ENCODE results near the gene TARS3.
A peak's percentile ranks its signal among the peaks of the same experiment; 100 is the strongest.
"Not testable (repeated sequence)": the region's sequence is repeated elsewhere in the genome, so short reads cannot be mapped to it uniquely, and the experiment has no call there.

TARS3 gene

GRCh38 chr15:101652786-101653430 is 71.4 kb downstream of the TARS3 start:
- DNase-seq: peak; percentile 15

DNA sequence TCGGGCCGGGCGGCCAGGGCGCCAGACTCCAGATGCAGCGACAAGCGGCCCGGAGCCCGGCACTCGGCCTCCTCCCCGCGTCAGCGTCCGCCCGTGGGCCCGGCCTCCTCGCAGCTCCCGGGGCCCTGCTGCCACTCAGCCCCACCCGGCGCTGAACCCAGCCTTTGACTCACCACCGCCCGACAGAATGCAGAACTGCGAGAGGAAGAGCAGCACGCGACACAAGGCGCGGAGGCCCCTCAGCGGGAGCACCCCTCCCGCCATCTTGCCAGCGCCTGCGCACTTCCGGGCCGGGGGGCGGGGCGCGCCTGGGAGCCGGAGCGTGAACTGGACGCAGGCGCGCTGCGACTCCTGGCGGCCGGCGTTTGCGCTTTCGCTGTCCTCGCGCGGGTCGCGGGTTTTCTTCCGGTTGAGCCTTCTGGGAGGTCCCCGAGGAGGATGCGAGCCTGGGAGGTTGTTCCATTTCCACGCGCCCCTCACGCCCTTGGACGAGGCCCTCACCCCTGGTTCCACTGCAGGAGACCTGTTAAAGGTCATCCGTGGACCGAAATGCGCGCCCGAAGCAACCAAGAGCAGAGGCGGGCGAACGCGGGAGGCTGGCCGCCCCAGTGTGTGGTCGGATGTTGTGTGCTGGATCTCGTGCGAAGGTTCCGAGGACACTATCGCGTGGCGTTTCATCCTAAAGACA is 72.0 kb downstream of the TARS3 start, which contains the start of gene TM2D3:
TSS of gene TM2D3 (minus strand) at position 284 of the 688 bp plus-strand sequence. CDS start at position 264, 20 bp downstream.
- peak; percentile 94 for DNase-seq

- no peak for DNase-seq
These were observed 72.6 kb downstream of the TARS3 start for GRCh38 chr15:101651554-101652097.

- DNase-seq: no peak
These were observed 74.1 kb downstream of the TARS3 start for GRCh38 chr15:101650145-101650544.

DNA sequence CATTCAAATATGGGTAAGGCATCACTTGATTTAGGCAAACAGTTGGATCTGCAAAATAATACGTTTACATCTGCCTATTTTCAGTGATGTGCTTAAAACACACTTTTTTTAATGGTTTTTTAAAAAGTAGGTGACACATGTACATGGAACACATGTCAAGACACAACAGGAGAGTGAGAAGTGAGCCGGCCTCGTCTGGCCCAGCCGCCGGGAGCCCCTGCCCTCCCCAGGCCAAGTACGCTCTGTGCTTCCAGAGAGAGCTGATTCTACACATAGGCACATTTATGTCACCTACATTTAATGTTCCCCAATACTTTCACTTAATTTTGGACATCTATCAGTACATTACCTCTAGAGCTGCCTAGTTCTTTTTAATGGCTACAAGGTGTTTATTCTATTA is 75.9 kb downstream of the TARS3 start:
- no peak for DNase-seq

DNA sequence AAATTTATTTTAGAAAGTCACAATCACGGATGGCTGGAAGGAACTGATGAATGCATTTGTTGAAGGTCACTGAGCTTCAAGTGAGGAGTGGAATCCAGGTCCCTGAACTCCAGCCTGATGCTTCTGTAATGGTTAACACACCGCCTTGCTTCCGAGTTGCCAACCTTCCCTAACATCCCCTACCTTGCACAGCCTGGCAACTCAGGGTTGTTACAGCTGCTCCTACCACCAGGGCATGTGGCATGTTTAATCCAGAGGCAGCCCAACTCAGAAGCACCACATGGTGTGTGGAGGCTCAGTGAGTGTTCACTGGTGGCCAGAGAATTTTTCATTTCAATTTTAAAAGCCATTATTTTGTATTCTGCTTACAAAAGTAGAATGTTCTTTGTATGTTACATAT is 77.0 kb downstream of the TARS3 start:
- DNase-seq: no peak

DNA sequence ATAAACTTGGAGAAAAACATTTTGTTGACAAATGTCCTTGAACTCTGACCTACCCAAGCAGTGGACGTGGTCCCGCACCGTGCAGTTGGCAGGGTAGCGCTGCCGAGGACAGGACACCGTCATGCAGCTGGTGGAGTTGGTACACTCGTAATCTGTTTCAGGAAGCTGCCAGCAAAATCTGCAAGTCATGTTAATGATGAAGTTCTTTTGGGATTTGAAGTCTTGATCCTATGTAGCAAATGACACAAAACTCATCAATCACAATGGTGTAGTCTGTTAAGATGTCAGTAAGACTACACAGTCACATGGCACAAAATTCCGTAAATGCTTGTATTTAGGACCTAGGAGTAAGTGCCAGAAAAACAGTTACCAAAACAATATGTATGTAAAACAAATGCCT is 77.6 kb downstream of the TARS3 start:
- DNase-seq: no peak

DNA sequence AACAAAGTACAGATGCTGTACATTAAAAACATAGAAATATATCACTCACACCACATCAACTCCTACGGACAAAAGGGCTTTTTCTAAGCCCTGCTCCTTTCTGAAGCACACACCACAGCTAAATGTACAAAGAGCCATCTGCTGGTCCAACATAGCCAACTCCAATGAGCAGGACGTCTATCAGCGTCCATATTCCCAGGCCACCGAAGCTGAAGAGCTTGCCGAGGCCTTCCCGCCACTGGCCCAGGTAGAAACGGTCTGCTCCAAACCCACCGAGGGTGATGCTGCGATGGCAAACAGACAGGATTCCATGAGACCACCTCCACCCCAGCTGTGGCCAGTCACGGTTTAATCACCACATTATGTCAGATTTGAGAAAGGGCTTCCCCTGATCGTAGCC is 81.9 kb downstream of the TARS3 start:
- DNase-seq: no peak

- no peak for DNase-seq
These were observed 82.4 kb downstream of the TARS3 start for GRCh38 chr15:101641894-101642293.

DNA sequence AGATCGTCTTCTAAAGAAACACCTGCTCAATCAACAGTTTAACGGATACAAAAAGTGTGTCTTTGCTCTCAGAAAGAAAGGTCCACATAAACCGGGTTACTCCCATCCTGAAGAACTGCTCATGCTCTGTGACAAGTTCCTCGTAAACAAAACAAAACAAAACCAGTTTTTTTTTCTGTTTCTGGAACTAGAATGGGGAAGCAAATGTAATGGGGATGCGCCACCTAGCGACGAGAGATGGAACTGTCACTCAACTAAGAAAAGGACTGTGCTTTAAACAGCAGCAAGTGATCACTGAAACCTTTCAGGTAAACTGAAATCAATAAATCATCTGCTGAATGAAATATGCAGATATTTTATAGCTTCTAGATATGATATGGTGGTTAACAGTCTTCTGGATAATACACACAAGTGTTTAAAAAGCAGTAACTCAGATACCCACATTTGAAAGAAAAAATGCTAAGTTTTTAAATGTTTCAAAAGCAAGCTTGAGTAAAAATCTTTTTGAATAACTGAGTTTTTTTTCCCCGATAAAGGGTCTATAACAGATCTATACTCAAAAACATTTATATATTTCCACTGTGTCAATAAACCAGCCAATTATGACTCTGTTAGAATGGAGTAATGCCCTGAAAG is 83.0 kb downstream of the TARS3 start:
- peak; percentile 76 for DNase-seq

DNA sequence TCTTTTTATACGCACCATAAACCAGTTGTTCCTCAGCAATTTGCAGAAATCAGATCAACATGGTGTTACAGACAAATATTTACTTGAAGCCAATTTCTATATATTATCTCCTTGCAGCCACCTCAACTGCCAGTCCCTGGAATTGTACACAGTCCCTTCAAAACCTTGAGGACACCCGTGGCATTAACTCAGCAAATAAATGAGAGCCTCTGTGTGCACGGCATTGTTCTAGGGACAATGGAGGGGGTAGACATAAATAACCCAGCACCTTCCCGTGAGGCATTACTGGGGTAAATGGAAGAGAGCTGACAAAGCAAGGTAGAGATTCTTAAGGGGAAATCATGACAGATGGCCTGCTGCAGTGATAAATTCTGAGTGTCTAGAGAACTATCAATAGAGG is 84.6 kb downstream of the TARS3 start:
- DNase-seq: no peak

GRCh38 chr15:101637919-101638318 is 86.4 kb downstream of the TARS3 start:
- DNase-seq: no peak

GRCh38 chr15:101637516-101637915 is 86.8 kb downstream of the TARS3 start:
- no peak for DNase-seq

GRCh38 chr15:101637038-101637437 is 87.2 kb downstream of the TARS3 start:
- no peak for DNase-seq

DNA sequence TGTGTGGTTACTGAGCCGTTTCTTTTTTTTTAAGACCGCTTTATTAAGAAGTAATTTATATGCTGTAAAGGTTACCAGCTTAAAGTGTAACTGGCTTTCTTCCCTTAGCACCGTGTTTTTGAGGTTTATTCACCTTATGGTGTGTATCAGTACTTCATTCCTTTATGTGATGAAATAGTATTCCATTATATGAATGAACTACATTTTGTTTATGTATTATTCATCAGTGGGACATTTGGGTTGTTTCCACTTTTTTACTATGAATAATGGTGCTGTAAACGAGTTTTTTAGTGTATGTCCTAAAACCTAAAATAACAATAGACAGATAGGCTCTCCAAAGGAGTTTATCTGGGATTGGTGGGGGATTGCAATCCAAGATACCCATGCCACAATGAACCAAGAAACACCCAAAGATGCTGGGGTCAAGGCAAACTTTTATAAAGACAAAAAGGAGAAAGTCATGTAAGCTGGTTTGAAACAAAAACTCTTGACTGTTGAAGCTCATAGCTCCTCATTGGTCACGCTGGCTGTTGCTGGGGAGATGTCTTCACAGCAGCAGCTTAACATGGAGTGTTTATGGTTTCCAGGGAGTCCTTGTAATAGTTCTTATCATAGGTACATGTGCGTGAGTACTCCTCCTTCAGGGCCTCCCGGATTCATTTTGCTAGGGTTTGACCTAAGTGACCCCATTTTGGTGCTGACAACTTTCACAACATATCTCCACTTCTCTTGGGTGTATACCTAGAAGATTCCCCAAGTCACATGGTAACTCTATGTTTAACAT is 88.1 kb downstream of the TARS3 start:
- no peak for DNase-seq

DNA sequence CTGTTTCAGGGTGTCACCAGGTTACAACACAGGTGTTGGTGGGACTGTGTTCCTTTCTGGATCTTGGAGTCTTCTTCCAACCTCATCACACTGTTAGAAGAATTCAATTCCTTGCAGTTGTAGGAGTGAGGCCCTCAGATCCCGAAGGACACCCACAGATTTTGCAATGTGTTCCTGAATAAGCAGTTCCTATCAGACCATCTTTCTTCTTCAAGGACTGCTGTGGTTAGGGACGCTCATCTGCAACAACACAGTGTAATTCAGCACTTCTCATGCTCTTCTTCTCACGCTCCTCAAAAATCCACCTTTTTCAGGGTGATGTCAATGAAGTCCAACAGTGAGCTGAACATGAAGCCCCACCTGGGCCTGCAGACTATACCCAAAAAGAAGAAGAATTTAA is 90.9 kb downstream of the TARS3 start:
- no peak for DNase-seq

DNA sequence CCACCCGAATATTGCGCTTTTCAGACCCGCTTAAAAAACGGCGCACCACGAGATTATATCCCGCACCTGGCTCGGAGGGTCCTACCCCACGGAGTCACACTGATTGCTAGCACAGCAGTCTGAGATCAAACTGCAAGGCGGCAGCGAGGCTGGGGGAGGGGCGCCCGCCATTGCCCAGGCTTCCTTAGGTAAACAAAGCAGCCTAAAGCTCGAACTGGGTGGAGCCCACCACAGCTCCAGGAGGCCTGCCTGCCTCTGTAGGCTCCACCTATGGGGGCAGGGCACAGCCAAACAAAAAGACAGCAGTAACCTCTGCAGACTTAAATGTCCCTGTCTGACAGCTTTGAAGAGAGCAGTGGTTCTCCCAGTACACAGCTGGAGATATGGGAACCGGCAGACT is 97.5 kb downstream of the TARS3 start:
- DNase-seq: not testable (repeated sequence)

GRCh38 chr15:101625980-101626379 is 98.3 kb downstream of the TARS3 start:
- no peak for DNase-seq

DNA sequence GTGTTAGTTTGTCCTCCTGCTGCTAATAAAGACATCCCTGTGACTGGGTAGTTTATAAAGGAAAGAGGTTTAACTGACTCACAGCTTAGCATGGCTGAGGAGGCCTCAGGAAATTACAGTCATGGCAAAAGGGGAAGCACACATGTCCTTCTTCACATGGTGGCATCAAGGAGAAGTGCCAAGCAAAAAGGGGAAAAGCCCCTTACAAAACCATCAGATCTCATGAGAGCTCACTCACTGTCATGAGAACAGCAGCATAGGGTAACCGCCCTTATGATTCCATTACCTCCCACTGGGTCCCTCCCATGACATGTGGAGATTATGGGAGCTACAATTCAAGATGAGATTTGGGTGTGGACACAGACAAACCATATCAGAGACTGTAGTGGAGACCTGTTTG is 99.1 kb downstream of the TARS3 start:
- DNase-seq: no peak

DNA sequence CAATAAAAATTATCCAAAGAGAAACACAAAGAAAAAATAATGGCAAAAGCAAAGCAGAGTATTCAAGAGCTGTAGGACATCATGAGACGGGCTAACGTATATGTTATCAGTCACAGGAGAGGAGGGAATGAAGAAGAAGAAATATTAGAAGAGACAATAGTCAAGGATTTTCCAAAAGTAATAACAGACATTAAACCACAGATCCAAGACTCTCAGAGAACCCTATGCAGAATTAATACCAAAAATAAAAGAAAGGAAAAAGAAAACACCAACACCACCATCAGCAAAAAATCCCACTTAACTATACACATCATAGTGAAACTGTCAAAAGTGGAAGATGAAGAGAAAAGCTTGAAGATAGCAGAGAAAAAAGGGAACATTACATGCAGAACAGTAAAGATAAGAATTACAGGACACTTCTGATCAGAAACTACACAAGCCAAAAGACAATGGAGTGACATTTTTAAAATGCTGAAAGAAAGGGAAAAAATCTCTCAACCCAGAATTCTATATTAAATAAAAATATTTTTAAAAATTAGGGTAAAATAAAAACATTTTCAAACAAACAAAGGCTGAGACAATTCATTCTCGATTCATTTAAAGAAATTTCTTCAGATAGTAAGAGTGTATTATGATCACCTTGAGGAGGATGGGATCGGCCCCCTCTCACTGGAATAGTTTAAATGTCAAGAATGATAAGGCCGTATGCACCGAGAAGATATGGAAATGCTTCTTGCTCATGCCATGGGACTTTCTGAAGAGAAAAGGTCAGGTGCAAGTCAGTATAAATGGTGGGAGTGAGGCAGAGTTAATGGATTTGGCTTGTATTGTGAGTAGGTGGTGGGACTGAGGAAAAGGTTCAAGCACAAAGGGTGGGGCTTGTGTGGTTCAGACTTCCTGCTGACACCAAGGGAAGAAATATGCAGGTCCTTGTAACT is 100.6 kb downstream of the TARS3 start:
- DNase-seq: no peak

GRCh38 chr15:101621961-101622360 is 102.3 kb downstream of the TARS3 start:
- no peak for DNase-seq

DNA sequence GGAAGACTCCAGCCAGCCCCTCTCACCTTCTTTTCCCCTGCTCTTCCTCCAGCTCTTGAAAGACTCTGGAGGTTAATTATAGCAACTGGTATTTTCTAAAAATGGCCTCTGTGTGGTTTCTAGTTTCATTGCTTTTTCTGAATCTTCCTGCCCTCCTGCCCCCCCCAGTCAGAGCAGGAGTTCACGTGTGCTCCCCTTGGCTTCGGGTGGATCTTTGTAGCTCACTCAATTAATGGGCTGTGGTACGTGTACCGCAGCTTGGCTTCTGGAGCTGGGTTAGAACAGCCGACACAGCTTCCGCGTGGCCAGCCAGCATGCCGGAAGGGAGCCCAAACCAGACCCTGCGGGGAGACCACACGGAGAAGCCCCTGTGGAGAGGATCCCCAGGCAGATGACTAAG is 103.6 kb downstream of the TARS3 start:
- no peak for DNase-seq
